Inflammatory macrophage treated with lipopolysaccharide for 1 hour (primary cell): Measurements from ENCODE around the gene NDUFS6.

Experiments
- DNase-seq, 2 donors: peaks; one replicate each; pipeline ENCODE4 v3.0.0-alpha.2; 2020 to 2022

The NDUFS6 gene

GRCh38 chr5:1857256-1857600 is 56.0 kb downstream of the NDUFS6 start:
- DNase-seq, result no peak

- DNase-seq, result no peak
Measured at GRCh38 chr5:1858436-1858835, 57.2 kb downstream of the NDUFS6 start.

- DNase-seq, result no peak
Measured at GRCh38 chr5:1859099-1859498, 57.9 kb downstream of the NDUFS6 start.

- DNase-seq, result no peak
Measured at GRCh38 chr5:1860021-1860610, 58.9 kb downstream of the NDUFS6 start.

- DNase-seq, result no peak
Measured at GRCh38 chr5:1860949-1861348, 59.7 kb downstream of the NDUFS6 start.

DNA sequence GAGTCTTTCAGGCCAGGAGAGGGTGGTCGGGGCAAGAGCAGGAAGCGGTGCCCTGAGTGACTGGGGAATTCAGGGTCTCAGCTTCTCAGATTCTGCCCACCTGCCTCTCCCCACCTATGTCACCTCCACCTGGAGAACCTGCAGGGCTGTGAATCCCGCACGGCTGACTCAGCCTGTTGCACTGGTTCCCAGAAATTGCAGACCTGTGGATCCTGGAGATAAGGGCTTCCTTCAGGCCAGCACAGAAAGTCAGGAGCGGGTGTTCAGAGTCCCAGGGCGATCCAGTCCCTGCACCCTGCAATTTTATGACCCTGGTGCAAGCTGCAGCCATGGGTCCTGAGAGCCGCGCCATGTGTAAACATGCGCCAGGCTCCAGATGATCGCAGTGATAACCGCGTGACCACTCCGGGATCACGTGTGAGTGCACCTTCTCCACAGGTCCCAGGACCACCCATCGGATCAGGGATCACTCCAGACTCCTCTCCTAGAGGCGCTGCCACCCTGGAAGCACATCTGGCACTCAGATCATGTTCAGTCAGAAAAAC is 63.8 kb downstream of the NDUFS6 start:
- no peak for DNase-seq

GRCh38 chr5:1865486-1865885 is 64.3 kb downstream of the NDUFS6 start:
- DNase-seq, result no peak
